ENCODE measurements around the gene OPA3. TPM values are rescaled to one million over a fixed set of nuclear protein-coding genes. Genes with fewer than 3 reads are reported as not detected.

Gene OPA3
- total RNA-seq, 1 donor from 2014 or later: 13.0 TPM

DNA sequence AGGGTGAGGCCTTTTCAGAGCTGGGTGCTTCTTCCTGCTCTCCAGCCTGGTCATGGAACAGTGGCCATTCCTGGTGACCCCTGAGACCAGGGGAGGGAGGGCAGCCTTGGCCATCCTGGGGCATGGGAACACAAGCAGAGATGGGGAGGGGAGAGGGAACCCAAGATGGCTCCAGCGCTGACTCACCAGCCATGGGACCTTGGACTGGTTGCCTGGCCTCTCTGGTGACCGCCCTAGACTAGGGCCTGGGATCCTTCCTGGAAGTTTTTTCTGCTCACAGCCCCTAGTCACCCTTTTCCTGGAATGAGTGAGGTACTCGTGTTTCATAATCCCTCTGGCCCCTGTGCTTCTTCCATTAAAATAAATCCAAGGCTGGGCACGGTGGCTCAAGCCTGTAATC is 3.3 kb upstream of the OPA3 start:
- Histone ChIP-seq H3K4me1 (peaks cover 12% of the 10 kb centered on the region), H3K27ac (no peak overlapping the region), H3K27me3 (peaks cover 12% of the 10 kb centered on the region), H3K4me3 (no peak overlapping the region), H3K9me3 (no peaks in the 10 kb centered on the region), H3K36me3 (peaks cover 8% of the 10 kb centered on the region)
- ATAC-seq: no peak
- DNase-seq: no peak
- TF ChIP-seq, protein P1, sequence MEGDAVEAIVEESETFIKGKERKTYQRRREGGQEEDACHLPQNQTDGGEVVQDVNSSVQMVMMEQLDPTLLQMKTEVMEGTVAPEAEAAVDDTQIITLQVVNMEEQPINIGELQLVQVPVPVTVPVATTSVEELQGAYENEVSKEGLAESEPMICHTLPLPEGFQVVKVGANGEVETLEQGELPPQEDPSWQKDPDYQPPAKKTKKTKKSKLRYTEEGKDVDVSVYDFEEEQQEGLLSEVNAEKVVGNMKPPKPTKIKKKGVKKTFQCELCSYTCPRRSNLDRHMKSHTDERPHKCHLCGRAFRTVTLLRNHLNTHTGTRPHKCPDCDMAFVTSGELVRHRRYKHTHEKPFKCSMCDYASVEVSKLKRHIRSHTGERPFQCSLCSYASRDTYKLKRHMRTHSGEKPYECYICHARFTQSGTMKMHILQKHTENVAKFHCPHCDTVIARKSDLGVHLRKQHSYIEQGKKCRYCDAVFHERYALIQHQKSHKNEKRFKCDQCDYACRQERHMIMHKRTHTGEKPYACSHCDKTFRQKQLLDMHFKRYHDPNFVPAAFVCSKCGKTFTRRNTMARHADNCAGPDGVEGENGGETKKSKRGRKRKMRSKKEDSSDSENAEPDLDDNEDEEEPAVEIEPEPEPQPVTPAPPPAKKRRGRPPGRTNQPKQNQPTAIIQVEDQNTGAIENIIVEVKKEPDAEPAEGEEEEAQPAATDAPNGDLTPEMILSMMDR (IDR thresholded peaks at IDR 0.05): no peak
- intact Hi-C loops (cut with DNase I): no loop called here

DNA sequence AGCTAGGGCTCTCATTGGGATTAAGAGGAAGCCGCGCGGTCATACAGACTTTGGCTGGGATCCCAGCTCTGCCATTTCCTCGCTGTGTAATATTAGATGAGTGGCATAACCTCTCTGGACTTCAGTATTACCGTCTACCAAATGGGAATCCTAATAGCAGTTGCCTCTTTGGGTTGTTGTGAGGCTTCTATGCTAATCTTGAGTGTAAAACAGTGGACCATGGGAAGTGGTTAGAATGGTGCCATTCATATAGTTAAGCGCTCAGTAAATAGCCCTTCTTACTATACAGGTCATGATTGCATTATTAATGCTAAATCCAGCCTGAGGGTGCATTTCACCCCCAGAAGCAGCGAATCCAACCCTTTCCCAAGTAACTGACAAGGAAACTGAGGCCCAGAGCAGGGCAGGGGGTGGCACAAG is 566 bp upstream of the OPA3 start:
- no peak for DNase-seq
- H3K4me3 ChIP-seq: peak overlapping the region; percentile 83
- intact Hi-C loops (cut with DNase I): no loop called here

DNA sequence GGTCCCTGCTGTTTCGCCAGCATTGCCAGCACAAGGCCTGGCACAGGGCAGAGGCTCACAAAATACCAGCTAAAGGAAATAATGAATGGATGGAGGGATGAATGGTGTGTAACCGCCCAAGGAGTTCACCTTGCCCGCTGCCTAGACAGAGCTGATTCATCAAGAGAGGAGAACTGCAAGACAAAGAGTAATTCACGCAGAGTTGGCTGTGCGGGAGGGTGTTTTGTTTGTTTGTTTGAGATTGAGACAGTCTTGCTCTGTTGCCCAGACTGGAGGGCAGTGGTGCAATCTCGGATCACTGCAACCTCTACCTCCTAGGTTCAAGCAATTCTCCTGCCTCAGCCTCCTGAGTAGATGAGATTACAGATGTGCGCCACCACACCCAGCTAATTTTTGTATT is 3.0 kb downstream of the OPA3 start:
- peaks cover 28% of the 10 kb centered on the region for H3K4me1 ChIP-seq
- H3K36me3 ChIP-seq: no peaks in the 10 kb centered on the region
- DNase-seq (no peak), ATAC-seq (no peak)
- H3K4me3 ChIP-seq: no peak overlapping the region
- no peak overlapping the region for H3K27ac ChIP-seq
- no peaks in the 10 kb centered on the region for H3K27me3 ChIP-seq
- intact Hi-C loops (cut with DNase I): no loop called here
- TF ChIP-seq, protein P1 (IDR thresholded peaks at IDR 0.05): no peak
- H3K9me3 ChIP-seq: no peaks in the 10 kb centered on the region

More for the DNA sequence above, 566 bp upstream of the OPA3 start:
- no peaks in the 10 kb centered on the region for H3K27me3 ChIP-seq
- H3K27ac ChIP-seq: peak overlapping the region; percentile 93
- ATAC-seq: no peak
- peaks cover under 1% of the 10 kb centered on the region for H3K36me3 ChIP-seq
- TF ChIP-seq, protein P1 (IDR thresholded peaks at IDR 0.05): no peak
- no peaks in the 10 kb centered on the region for H3K9me3 ChIP-seq
- peaks cover 12% of the 10 kb centered on the region for H3K4me1 ChIP-seq

DNA sequence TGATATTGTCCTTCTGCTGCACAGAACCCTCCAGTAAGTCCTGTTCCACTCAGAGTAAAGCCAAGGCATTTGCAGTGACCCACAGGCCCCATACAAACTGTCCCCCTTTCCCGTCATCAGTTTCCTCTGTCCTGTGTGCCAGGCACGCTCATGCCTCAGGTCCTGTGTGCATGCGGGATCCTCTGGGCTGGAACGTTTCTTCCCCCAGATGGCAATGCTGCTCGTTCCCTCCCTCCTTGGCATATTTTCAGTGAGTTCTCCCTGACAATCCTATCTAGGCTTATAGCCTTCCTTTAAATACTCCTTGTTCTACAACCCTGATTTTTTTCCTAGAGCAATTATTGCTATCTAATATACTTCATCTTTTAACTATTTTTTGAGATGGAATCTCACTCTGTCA is 5.7 kb downstream of the OPA3 start:
- H3K36me3 ChIP-seq: no peaks in the 10 kb centered on the region
- TF ChIP-seq, protein P1 (IDR thresholded peaks at IDR 0.05): no peak
- H3K27me3 ChIP-seq: no peaks in the 10 kb centered on the region
- no peaks in the 10 kb centered on the region for H3K9me3 ChIP-seq
- H3K27ac ChIP-seq: no peak overlapping the region
- H3K4me3 ChIP-seq: no peak overlapping the region
- peaks cover 23% of the 10 kb centered on the region for H3K4me1 ChIP-seq
- ATAC-seq (no peak), DNase-seq (no peak)
- intact Hi-C loops (cut with DNase I): no loop called here

DNA sequence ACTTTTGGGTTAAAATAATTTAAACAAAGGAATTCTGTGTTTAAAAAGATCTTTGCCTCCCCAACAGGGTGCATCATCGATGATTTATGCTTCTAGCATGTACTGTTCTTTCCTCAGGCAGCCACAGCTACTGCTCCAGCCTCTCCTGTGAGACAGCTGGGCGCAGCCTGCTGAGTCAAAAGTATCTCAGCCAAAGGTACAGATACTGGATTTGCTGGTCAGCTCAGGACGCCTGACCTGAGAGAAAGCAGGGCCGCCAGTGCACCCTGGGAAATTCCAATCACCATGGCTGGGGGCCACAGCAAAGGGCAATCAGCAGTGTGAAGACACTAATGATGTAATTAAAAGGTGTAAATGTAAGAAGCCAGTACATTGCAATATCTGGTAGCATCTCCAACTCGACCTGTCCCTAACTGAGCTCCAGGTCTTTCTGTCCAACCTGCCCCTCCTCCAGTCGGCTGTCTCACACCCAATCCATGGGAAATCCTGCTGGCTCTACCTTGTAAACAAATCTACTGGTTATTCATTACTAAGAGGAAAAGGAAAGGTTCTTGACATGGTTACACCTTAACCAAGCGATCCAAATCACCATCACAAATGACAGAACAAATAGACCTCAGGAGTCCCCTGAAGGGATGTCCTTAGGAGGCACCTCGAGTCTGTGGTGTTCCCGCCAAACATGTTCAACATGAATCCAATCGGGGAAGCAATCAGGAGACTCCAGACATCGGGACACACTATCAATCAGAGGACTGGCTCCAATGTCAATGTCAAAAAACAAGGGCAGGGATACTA is 7.3 kb downstream of the OPA3 start:
- intact Hi-C loops (cut with DNase I): no loop called here
- ATAC-seq: peak; percentile 69

More for the DNA sequence above, 7.3 kb downstream of the OPA3 start:
- TF ChIP-seq, protein P1 (IDR thresholded peaks at IDR 0.05): no peak
- Histone ChIP-seq H3K9me3 (no peaks in the 10 kb centered on the region), H3K4me3 (no peak overlapping the region), H3K27me3 (no peaks in the 10 kb centered on the region), H3K36me3 (peaks cover 5% of the 10 kb centered on the region), H3K27ac (no peak overlapping the region), H3K4me1 (peaks cover 16% of the 10 kb centered on the region)
- no peak for DNase-seq

All from upper lobe of right lung (tissue), 1 donor.